Right ventricle myocardium superior (tissue), 1 donor: Measurements from ENCODE around the gene ANKRD42. TPM values are rescaled to one million over a fixed set of nuclear protein-coding genes. Genes with fewer than 3 reads are reported as not detected.

Source experiments
- ATAC-seq: fragments of 200-7000 bp; cut with Tn5 transposase; one replicate; pipeline ENCODE4 v1.9.1; 2020; ENCODE audit warnings: mild to moderate bottlenecking; ENCODE audit not compliant: poor library complexity
- DNase-seq: peaks from one replicate; pipeline ENCODE4 v3.0.0-alpha.2; 2020
- intact Hi-C: fragments of 100-400 bp; cut with DNase I; formaldehyde crosslinking; loops from one replicate; pipeline ENCODE4 v1.11.2; 2022
- total RNA-seq: library from RNA; stranded (reverse); fragmentation: NEBNext Ultra II Directional; extraction: Animal tissue kit (Norgen Biotek cat#: 25700); gene quantifications from one replicate; pipeline ENCODE4 v1.2.1, GENCODE V29; 2021
- donor health status: DM: no; HTN: yes; CAD: no; lungs with severe emphysema.

ANKRD42 gene
- total RNA-seq, 1 donor from 2014 or later, result 3.9 TPM

GRCh38 chr11:83275888-83276641 is 82.6 kb downstream of the ANKRD42 start:
- ATAC-seq, result no peak
- intact Hi-C loops, result no loop called here
- no peak for DNase-seq

- ATAC-seq (no peak), DNase-seq (no peak)
- intact Hi-C loops, result no loop called here
Measured at GRCh38 chr11:83278351-83278750, 84.8 kb downstream of the ANKRD42 start.

GRCh38 chr11:83280256-83280655 is 86.7 kb downstream of the ANKRD42 start:
- intact Hi-C loops, result no loop called here
- no peak for DNase-seq
- ATAC-seq, result no peak

GRCh38 chr11:83282084-83282716 is 88.7 kb downstream of the ANKRD42 start:
- ATAC-seq (no peak), DNase-seq (no peak)
- intact Hi-C loops, result no loop called here

- no peak for ATAC-seq
Measured at GRCh38 chr11:83284501-83285150, 91.1 kb downstream of the ANKRD42 start.

GRCh38 chr11:83285151-83285770 is 91.7 kb downstream of the ANKRD42 start:
- ATAC-seq (peak; percentile 74), DNase-seq (no peak)
- intact Hi-C loops, result no loop called here

More at GRCh38 chr11:83284501-83285150, 91.1 kb downstream of the ANKRD42 start:
- intact Hi-C loops, result no loop called here
- DNase-seq, result no peak

GRCh38 chr11:83285771-83286528 is 92.4 kb downstream of the ANKRD42 start, which contains the start of gene CCDC90B:
TSS of gene CCDC90B (minus strand) at chr11:83286367. CDS start at chr11:83285972, 395 bp downstream.
- DNase-seq (peak; percentile 96), ATAC-seq (peak; percentile 98)
- intact Hi-C loops, result no loop called here

GRCh38 chr11:83287631-83288030 is 94.1 kb downstream of the ANKRD42 start:
- no peak for ATAC-seq
- DNase-seq, result no peak
- intact Hi-C loops, result no loop called here

- intact Hi-C loops, result loop anchor here (5.0 kb wide), 2 partner anchors 429 to 524 kb away; no protein-coding TSS in a partner anchor
- DNase-seq, result no peak
- peak; percentile 64 for ATAC-seq
Measured at GRCh38 chr11:83292709-83293456, 99.4 kb downstream of the ANKRD42 start.

- intact Hi-C loops, result loop anchor here (5.0 kb wide), 2 partner anchors 429 to 524 kb away; no protein-coding TSS in a partner anchor
- ATAC-seq (no peak), DNase-seq (no peak)
Measured at GRCh38 chr11:83293457-83293774, 99.9 kb downstream of the ANKRD42 start.

GRCh38 chr11:83294208-83294607 is 100.7 kb downstream of the ANKRD42 start:
- no peak for DNase-seq
- intact Hi-C loops, result loop anchor here (5.0 kb wide), 2 partner anchors 428 to 523 kb away; no protein-coding TSS in a partner anchor
- no peak for ATAC-seq

Other genes with a start within 250 kb of the ANKRD42 start
- gene RAB30, start 121.8 kb upstream of the ANKRD42 start, total RNA-seq, result 24.2 TPM
- 25.3 TPM for gene PCF11, start 36.6 kb upstream of the ANKRD42 start, total RNA-seq
- 20.1 TPM for gene CCDC90B, start 92.7 kb downstream of the ANKRD42 start, total RNA-seq